ENCODE results near the gene CERS1.

The CERS1 gene

DNA sequence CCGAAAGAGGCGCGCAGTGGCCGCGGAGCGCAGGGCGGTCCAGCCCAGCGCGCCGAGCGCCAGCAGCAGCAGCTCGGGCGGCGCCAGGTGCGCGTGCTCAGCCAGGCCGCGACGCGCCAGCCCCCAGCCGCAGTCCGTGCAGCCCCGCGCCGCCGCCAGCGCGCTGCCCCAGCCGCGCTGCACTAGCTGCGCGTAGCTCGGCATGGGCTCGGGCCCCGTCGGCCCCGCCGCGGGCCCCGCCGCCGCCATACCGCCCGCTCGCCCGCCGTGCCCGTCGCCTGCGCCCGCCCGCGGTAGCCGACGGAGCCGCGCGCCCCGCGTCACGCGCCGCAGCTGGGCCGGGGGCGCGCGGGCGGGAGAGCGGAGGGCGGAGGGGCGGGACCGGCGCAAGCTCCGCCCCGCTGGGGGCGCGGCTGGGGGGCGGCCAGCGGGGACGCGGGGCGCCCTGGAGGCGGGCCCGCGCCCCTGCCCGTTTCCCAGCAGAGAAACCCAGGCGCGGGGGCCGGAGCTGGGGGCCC, at the start of gene CERS1:
TSS of gene CERS1 (minus strand) at position 335 of the 518 bp plus-strand sequence. CDS start at position 249, 86 bp downstream.
- DNase-seq (ENCODE audit: low read depth): peak; percentile 34

DNA sequence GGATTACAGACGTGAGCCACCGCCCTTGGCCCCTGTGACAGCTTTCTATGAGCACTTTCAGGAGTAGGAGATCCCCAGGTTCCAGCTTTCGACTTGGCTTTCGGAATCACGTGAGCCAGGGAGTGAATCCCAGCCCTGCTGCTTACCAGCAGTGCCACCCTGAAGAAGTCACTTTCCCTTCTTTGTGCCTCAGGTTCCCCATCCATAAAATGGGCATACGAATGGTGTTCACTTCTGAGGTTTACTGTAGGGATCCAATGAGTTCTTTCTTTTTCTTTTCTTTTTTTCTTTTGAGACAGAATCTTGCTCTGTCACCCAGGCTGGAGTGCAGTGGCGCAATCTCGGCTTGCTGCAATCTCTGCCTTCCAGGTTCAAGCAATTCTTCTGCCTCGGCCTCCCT, 49.3 kb upstream of the CERS1 start:
- no peak for DNase-seq (ENCODE audit: low read depth)

- DNase-seq (ENCODE audit: low read depth): no peak
Observed at GRCh38 chr19:18943465-18943864, 47.5 kb upstream of the CERS1 start.

DNA sequence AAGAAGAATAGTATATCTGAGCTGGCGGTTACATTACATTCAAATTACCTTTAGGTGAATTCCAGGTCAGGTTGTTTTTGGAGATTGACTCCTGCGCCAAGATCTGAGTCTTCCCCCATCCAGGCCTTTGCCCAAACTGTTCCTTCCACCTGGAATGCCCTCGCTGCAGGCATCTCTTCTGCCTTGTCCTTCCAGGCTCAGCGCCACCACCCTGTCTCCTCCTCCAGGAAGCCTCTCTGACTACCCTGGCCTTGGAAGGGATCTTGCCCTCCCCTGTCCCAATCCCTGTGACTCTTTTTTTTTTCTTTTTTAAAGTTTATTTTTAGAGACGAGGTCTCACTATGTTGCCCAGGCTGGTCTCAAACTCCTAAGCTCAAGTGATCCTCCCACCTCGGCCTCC, 46.7 kb upstream of the CERS1 start:
- DNase-seq (ENCODE audit: low read depth): no peak

DNA sequence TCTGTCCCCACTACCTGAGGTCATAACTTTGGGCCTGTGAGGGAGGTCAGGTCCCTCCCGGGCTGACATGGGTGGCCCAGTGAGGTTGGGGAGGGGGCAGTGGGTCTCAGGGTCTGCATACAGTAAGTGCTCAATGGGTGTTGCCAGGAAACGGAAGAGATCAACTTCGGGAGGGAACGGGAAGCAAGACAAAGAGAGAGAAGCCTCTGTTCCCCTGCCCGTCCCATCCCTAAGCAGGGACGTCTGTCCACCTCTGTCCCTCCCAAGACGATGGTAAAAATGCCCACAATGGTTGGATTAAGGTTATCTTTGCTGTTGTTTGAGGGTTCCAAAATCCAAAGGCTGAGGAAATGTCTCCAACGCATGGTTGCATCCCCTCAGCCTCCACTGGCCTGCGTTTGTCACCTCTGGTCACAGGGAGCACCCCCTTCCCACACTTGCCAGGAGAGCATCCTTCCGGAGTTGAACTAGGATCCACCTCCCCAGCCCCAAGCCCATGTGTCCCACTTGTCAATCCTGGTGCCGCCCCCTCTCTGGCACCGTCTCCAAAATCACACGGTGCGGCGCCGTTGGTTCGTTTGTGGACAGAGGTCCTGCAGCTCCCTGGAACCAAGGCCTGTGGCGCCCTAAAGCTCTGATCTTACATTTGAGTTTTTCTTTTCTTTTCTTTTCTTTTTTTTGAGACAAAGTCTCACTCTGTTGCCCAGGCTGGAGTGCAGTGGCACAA, 45.8 kb upstream of the CERS1 start:
- DNase-seq (ENCODE audit: low read depth): no peak

GRCh38 chr19:18940769-18941627, 45.0 kb upstream of the CERS1 start, which contains the start of gene HOMER3:
Gene HOMER3 (minus strand): TSS chr19:18941217. CDS start chr19:18938982, 2,235 bp downstream.
- peak; percentile 76 for DNase-seq (ENCODE audit: low read depth)

DNA sequence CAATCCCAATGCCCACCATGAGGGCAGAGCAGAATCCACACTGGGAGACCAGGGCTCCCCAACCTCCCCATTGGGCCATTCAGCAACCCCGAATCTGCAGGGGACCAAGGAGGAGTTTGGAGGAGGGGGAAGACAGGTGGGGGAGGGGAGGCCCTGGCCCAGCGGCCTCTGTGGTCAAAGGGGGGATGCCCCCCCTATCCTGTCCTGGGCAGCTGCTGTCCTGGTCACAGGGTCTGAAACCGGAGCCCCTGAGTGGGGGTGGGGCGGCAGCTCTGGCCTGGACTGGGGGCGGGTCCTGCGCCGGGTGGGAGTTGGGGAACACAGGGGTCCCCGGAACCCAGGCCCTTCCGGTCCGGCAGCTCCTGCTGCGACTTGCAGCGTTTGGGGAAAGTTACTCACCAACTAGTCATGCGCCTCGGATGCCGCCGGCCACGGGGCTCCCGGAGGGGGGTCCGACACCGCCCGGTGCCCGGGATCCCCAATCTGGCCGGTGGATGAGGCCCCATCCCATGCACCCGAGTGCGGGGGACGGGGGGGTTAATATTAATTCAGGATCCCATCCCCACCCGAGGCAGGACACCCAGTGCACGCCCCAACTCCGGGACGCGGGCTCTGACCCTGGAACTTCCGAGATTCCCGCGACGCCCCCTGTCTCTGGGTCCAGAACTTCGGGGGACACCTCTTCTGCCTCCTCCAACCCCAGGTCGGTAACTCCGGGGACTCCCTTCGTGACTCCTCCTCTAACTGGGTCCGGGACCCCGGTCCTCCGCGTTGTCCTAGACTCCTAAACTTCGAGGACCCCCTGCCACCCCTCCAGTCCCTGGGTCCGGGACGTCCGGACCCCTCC, 44.2 kb upstream of the CERS1 start:
- DNase-seq (ENCODE audit: low read depth): peak; percentile 77

- DNase-seq (ENCODE audit: low read depth): no peak
Observed at GRCh38 chr19:18939163-18939562, 43.2 kb upstream of the CERS1 start.

- no peak for DNase-seq (ENCODE audit: low read depth)
Observed at GRCh38 chr19:18933297-18933696, 37.3 kb upstream of the CERS1 start.

GRCh38 chr19:18932216-18932841, 36.4 kb upstream of the CERS1 start:
- DNase-seq (ENCODE audit: low read depth): peak; percentile 70

DNA sequence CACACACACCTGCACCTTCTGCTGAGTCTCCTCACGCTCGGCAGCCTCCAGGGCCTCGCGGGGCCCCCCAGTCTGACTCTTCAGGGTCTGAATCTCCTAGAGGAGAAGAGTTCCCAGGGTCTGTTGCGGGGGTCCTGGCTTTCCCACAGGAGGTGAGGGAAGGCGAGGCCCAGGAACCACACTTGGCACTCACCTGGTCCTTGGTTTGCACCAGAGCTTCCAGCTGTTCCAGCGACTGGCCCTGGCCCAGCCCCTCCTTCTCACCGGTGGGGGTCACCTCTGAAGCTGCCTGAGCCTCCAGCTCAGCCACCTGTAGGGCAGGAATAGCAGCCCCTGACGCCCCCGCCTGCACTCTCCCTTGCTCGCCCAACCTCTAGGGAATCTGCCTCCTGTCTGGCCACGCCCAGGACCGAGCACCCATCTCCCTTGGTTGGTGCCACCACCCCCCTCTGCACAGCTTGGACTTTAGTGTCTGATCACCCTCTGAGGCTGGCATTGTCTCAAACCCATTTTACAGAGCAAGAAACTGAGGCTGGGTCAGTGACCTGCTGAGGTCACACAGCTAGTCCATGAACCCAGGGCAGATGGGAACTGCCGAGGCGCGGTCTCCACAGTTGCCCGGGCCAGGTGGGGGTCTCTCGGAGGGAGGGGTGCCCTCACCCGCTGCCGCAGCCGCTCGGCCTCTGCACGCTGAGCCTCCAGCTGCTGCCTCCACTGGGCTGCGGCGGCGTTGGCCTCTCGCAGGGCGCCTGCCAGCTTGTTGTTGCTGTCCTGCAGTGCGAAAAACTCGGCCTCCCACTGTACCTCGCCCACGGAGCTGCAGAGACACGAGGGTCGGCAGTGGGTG, 35.6 kb upstream of the CERS1 start:
- no peak for DNase-seq (ENCODE audit: low read depth)

DNA sequence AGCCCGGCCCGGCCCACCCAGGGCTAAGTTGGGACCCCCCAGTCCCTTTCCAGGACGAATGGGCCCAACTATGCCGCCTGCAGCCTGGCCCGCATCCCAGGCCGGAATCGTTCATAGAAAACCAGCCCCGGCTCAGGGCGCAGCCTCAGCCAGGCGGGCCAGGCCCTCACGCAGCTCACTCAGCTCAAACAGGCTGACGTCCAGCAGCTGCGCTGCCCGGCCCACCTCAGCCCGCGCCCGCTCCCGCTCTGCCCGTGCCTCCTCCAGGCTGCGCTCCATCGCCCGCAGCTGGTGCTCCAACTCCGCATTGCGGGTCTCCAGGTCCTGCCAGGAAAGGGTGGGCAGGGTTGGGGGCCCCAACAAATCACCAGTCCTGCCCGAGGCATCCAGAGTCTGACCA, 33.4 kb upstream of the CERS1 start:
- no peak for DNase-seq (ENCODE audit: low read depth)

DNA sequence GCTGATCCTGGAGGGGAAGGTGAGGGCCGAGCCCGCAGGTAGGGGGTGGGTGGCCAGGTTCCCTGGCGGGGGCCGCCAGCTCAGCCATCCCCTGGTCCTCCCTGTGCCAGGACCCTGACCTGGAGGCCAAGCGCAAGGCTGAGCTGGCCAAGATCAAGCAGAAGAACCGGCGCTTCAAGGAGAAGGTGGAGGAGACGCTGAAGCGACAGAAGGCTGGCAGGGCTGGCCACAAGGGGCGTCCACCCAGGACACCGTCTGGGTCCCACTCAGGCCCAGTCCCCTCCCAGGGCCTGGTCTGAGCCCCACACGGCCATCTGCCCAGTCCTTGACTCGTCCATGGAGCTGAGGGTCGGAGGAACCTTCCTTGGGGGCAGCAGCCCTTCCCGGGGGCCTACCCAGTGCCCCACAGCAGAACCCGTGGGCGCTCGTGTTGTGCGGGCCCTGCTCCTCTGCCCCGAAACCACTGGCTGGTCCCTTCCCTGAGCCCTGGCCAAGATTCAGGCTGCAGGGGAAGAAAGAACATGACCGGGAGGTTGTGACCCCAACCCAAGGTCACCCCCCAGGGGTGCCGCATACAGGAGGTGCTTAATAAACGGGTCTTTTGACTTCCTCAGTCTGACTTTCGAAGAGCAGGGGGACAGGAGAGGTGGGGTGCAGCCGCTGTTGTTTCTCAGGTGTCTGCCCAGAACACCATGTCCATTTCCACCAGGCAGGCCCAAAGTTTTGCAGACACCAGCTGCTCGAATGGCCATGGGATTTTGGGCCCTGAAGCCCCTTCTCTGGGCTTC, 32.3 kb upstream of the CERS1 start:
- no peak for DNase-seq (ENCODE audit: low read depth)

DNA sequence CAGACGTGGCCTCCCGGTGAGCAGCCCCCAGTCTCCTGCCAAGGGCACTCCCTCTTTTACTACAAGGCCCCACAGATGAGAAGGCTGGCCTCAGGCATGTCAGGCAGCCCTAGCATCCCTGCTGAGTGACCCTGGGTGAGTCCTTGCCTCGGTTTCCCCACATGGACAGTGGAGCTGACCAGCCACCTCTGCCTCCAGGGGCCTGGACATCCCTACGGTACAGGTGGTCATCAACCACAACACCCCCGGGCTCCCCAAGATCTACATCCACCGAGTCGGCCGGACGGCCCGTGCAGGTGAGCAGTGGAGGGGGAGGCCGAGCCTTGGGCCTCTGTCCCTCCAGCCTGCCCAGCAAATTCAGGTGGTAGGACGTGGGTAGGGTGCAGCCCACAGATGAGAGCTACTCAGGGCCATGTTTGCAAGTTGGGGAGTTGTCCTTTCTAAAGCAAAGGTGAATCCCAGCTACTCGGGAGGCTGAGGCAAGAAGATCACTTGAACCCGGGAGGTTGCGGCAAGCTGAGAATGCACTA, 28.8 kb upstream of the CERS1 start:
- DNase-seq (ENCODE audit: low read depth): no peak

DNA sequence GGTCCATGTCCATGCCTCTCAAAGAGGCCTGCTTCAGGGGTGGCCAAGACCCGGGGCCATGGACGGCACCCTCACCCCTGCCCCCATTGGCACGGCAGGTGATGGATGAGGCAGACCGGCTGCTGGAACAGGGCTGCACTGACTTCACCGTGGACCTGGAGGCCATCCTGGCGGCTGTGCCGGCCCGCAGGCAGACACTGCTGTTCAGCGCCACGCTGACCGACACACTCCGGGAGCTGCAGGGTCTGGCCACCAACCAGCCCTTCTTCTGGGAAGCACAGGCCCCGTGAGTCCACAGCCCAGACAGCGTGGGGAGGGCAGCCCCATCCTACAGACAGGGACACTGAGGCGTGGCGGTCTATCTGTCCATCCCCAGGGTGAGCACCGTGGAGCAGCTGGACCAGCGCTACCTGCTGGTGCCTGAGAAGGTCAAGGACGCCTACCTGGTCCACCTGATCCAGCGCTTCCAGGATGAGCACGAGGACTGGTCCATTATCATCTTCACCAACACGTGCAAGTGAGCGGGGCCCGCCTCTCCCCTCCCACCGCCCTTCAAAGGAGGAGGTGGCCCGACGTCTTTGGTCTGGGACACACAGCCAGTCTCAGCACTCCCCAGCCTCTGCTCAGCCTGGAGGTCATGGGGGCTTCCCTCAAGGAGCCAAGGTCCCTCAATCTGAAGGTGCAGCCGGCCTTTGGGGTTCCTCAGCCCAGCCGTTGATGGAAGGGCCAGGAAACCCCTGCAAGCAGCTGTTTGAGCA, 26.4 kb upstream of the CERS1 start:
- DNase-seq (ENCODE audit: low read depth): no peak

GRCh38 chr19:18921593-18921992, 25.6 kb upstream of the CERS1 start:
- no peak for DNase-seq (ENCODE audit: low read depth)

DNA sequence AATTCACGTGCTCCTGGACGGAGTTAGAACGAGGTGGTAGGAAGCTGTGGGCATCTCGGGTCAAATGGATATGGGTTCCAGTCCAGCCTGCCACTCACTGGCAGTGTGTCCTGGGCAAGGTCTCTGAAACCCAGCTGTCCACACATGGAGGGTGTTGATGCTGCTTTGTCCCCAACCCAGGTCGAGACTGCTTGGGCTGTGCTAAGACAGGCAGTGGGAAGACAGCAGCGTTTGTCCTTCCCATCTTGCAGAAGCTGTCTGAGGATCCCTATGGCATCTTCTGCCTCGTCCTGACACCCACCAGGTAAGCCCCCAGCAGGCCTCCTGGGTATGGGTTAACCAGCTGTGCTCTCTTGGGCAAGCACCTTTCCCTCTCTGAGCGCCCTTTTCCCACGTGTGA, 24.4 kb upstream of the CERS1 start:
- DNase-seq (ENCODE audit: low read depth): no peak

DNA sequence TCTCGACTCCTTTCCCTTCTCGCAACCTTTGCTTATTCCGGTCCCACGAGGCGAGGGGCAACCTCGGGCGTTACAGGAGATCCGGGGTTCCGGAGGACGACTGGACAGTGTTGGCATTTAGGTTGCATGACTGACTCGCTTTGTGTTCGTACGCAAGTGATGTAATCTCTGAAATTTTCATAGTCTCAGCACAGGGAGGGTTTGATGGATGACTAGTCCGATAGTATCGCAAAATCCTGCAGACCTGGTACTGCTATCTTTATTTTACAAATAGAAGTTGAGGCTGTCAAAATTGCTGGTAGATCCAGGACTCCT, 23.9 kb upstream of the CERS1 start:
- peak; percentile 40 for DNase-seq (ENCODE audit: low read depth)
